ENCODE measurements around the gene ACOX1.
"Not testable (repeated sequence)": the region's sequence is repeated elsewhere in the genome, so short reads cannot be mapped to it uniquely, and the experiment has no call there.

ACOX1 gene

DNA sequence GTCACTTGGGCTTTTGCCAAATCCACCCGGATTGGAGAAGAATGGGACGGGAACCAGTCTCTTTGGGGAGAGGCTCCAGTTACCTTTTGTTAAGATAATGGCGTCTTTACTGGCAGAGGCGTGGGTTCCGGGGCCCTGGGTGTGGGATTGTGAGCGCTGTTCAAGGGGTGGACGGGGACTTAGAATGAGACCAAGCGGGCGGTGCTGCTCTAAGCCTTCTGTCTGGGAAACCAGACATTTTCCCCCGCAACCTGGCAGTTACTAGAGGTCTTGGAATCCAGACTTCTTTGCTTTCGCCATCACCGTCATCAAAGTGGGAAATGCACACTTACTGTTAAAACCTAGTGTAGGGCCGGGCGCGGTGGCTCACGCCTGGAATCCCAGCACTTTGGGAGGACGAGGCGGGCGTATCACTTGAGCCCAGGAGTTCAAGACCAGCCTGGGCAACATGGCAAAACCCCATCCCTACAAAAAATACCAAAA, 780 bp upstream of the ACOX1 start:
- DNase-seq, result no peak

DNA sequence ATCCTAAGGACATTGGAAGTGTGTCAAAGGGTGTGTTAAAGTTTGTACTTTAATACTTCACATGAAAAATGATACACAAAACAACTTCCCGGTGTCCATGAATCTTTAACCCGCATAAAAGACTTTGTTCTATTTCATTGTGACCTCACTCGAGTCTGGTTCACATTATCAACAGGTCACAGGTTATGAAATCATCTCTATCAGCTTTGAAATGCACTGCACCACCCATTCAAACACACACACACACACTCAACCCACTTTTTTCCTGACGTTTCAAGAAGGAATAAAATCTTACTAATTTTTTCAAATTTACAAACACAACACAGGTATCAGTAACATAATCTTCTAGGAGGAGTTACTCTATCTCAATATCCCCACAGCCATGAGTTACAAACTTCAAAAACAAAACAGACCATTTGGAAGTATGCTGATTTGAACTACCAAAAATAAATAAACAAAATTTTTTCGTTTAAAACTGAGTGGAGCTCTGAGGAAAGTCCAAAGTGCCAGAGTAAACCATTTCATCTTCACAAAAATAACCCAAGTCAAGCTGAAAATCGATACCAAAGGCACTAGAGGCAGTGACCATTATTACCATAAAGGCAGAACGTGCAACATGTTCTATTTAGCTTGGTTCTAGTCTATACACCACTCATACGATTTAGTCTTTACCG, 2.7 kb downstream of the ACOX1 start:
- DNase-seq, result no peak

DNA sequence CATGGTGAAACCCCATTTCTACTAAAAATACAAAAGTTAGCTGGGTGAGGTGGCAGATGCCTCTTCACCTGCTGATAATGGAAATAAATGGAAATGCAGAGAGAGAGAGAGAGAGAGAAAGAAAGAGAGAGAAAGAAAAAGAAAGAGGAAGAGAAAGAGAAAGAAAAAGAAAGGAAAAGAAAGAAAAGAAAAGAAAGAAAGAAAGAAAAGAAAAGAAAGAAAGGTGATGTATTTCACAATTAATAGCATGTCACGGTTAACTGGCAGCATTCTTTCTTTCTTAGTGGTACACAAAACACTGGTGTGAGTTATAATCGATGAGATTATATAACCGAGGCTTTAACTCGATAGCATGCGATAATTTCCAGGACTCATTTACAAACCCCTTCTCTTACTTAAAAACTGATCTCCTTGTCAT, 3.2 kb downstream of the ACOX1 start:
- DNase-seq, result no peak

DNA sequence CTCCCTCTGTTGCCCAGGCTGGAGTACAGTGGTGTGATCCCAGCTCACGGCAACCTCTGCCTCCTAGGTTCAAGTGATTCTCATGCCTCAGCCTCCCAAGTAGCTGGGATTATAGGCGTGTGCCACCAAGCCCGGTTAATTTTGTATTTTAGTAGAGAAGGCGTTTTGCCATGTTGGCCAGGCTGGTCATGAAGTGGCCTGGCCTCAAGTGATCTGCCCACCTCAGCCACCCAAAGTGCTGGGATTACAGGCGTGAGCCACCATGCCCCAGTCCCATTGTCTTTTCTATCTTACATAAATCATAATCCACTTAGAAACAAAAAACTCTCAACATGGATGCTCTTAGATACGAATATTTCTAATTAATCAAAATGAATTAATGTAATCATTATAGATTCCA, 3.8 kb downstream of the ACOX1 start:
- DNase-seq, result not testable (repeated sequence)

DNA sequence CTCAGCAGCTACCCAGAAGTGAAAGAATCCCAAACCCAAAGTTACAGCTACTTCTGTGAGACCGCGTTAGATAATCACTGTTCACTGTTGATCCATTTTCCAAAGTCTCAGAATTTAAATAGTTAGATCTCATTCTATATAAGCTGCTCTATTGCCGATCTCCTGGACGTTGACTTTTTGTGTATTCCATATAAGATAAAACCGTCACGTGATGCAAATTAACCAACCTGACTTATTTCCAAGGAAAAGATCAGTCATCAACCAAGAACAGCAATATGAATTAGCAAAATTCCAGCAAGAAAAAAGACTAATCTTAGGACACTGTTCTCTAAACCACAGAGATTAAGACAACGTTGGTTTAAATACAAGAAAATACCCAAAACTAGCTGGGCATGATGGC, 8.3 kb downstream of the ACOX1 start:
- DNase-seq, result no peak

DNA sequence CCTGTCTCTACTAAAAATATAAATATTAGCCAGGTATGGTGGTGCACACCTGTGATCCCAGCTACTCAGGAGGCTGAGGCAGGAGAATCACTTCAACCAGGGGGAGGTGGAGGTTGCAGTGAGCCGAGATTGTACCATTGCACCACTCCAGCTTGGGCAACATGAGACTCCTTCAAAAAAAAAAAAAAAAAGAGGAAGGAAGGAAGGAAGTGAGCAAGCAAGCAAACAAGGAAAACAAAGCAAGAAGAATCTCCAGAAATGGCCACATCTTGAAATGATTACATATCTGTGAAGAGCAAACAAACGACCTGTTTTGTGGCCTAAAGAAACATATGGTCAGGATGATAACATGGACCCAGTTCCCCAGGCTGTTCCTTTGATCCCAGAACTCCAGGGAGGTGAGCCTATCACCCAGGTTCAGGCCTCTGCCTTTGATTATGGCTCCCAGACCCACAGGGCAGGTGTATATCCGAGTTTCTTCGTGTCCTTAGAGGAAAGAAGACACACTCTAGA, 8.9 kb downstream of the ACOX1 start:
- no peak for DNase-seq

GRCh38 chr17:75969044-75969443, 9.9 kb downstream of the ACOX1 start:
- DNase-seq, result not testable (repeated sequence)

DNA sequence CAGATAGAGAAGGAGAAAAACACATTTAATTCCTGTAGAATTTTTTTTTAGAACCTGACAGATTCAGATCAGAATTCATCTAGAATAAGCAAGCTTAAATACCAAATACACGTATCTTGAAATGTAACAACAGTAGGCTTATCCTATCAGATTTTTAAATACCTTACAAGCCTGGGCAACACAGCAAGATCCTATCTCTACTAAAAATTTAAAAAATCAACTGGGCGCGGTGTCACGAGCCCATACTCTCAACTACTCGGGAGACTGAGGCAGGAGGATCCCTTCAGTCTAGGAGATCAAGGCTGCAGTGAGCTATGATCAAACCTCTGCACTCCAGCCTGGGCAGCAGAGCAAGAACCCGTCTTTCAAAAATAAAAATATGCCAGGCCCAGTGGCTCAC, 13.5 kb downstream of the ACOX1 start:
- DNase-seq, result no peak

GRCh38 chr17:75959839-75960511, 19.0 kb downstream of the ACOX1 start:
- DNase-seq, result no peak

DNA sequence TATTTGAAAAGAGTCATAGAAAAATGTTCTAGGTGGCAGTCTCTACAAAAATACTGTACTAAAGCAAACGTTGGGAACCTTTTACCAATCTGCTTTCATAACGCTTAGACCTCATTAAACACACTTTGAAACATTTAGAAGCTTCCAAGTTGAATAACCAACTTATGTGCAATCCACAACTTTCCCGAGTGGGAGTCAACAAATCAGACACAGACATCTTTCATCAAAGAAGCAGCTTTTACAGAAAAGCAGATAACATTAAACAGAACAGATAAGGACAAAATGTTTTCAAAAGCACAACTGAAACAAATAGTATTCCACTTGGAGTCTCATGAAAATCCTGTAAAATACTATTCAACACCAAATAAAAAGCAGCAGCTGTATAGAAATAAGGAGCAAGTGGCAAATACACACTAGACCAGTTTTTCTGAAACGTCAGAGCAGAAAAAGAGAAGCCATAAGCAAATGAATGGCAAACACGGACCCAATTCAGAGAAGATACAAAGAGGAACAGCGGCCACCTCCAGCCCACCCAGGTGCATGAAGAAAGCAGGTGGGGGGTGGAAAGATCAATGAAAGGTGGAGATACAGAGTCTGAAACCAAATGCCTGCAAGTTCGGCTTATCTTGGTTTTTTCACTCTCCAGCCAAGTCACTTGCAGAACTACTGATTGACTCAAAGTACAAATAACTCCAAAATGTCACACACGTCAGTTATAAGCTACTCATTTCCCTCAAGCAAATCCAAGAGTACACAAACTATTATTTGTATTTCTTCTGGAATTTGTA, 19.7 kb downstream of the ACOX1 start:
- no peak for DNase-seq

DNA sequence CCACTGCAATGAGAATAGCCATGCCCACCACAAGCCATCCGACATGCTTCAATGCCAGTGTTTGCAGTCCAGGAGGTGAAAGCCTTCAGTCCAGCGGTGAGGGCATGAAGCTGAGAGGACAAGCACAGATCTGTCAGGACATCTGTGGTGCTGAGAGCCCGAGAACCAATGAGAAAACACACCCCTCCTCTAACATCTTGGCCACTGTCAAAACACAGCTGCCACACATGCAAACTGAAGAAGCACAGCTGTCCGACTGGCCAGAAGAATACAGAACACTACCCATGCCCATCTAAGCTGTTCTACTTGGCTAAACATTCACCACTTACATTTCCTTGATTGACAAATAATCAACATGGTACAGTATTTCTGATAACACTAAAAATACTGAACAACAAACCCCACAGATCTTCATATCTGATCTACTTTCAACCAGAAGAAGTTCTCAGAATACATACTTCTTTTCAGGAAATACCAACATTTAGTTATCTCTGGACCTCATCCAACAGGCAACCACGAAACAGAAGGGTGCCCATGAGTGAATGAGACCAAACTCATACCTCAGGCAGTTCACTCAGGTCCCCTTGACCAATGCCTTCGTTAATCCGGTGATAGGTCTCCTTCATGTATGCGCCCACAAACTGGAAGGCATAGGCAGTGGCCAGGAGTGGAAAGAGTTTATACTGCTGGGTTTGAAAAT, 28.0 kb downstream of the ACOX1 start:
- no peak for DNase-seq

- no peak for DNase-seq
These were observed 28.5 kb downstream of the ACOX1 start for GRCh38 chr17:75950421-75950820.

DNA sequence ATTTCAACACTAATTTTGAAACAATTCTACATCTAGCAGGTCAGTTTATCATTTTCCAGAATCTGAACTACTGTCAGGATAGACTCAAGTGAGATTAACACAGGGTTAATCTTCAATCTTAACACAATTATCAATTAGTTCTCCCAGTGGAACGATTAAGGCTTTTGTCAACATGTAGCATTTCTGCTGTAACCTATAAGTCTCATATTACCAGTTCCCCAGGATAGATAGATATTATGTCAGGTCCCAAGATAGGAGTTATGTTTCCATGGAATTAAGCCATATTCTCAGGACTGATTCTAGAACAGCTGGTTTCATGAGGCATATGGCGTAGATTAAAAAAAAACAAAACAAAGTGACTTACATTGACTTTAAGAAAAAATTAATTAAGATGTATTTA, 33.8 kb downstream of the ACOX1 start:
- DNase-seq, result no peak

DNA sequence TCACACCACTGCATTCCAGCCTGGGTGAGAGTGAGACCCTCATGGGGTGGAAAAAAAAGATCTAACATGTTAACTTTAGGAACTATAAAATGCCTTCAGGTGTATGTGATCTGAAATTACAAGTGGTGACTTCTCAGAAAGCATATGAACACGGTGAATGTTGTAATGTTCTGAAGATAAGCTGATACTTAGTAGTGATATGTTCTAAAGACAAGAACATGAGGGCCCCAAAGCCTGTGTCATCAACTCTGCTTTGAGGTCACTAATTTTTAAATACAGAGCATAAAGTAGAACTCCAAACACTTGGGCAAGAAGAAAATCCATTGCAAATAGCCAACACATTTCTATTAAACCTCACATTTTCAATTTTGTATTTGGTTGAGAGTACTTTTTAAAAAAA, 35.5 kb downstream of the ACOX1 start:
- no peak for DNase-seq

DNA sequence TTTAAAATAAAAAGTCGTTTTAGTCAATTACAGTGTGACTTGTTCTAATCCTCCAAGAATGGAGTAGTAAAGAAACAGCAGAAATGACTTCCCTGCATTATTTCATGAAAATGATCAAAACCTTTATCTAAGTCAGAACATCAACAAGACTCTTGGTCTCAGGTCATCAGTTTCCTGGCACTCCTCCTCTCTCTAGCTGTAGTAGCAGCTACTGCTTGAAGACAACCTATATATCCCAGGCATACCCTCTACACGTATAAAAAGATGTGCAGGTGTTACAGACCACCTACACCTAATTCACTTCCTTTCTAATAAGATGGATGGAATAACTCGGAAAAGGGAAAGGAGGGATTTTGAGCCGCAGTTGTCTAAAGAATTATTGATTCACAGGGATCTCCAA, 36.5 kb downstream of the ACOX1 start:
- DNase-seq, result no peak

DNA sequence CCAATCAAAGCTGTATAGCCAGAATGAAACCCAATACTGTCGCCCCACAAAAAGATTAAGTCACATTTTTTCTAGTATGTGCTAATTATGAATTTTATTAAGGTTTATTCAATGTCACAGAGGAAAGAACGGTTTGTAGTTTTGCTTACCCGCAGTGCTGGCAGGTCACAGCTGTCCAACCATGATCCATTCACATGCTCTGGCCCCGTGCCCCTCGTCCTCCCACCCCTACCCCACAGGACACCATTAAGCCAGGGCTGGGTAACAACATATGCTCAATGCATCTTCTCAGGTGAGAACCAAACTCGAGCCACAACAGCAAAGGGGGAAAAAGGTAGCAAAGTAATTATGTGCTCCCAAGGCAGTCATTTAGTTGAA, 37.5 kb downstream of the ACOX1 start:
- DNase-seq, result no peak

DNA sequence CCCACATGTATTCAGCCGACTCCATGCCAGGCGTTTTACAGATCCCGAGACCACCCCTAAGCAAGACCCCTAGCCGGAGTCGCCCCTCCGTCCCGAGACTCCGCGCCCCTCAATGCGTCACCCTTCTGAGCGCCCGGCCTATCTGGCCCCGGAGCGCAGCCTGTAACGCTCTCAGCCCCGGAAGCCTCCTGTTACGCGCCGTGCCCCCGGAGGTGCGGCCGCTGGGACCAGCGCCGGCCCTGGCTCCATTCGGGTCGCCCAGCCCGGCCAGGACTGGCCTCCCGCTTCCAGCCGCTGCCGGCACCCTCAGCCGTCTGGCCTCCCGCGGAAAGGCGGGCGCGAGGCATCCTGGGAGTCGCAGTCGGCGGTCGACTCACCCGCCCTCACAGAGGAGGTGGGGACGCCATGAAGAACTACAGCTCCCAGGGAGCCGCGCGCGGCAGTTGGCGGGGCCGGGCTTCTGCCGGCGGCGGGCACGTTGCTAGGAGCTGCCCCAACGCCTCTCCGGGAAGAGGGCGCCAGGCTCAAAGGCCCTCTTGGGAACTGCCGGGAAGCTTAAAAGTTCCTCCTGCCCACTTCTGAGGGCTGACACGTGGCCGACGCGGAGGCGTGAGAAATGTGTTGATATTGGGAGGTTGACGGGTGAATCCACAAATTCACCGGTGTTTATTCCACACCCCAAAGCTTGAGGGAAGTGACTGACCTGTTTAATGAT, 38.1 kb downstream of the ACOX1 start, which contains the start of gene FBF1:
TSS of gene FBF1 (minus strand) at position 316 of the 715 bp plus-strand sequence. CDS start 2,893 bp downstream, outside the sequence.
- DNase-seq, result peak; percentile 90

DNA sequence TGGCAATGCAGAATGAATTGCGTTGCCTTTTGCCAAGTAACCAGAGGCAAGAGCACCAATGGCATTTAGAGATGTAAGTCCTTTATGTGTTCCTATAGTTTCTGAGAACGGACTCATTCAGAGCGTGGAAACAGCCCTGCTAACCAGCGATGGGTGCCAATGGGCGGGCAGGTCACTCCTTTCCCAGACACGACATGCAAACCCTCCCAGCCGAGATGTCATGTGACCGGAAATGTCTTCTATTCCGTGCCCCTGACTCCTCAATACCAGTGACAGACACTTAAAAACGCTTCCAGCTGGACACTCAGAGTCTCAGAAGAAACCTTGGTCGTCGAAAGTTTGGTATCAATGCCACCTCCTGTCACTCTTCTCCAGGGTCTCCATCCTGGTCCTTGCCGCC, 41.3 kb downstream of the ACOX1 start:
- no peak for DNase-seq

- DNase-seq, result no peak
These were observed 45.2 kb downstream of the ACOX1 start for GRCh38 chr17:75933808-75934207.

GRCh38 chr17:75932852-75933251, 46.1 kb downstream of the ACOX1 start:
- DNase-seq, result no peak

- DNase-seq, result no peak
These were observed 47.9 kb downstream of the ACOX1 start for GRCh38 chr17:75931062-75931461.

- no peak for DNase-seq
These were observed 51.6 kb downstream of the ACOX1 start for GRCh38 chr17:75927286-75927922.

Measured in stimulated activated CD4-positive, alpha-beta T cell treated with anti-CD3 and anti-CD28 coated beads, Interleukin-4, amount 100 ng/mL, for 24 hours (primary cell).